Smooth muscle cell (in vitro differentiated cells): ENCODE measurements around the gene KRT3. TPM values are rescaled to one million over a fixed set of nuclear protein-coding genes. Genes with fewer than 3 reads are reported as not detected.

Experiments used
- DNase-seq: peaks from one replicate; lab custom pipeline; 2025; ENCODE audit not compliant: unreplicated experiment; lab: John Stamatoyannopoulos, UW
- H2AFZ ChIP-seq: fragments of 200-600 bp; sonication (generic); 2 replicates; pipeline ENCODE4 v1.6.0; 2016; ENCODE audit warnings: antibody characterized with exemption, low read depth, mild to moderate bottlenecking
- H3F3A ChIP-seq: fragments of 200-600 bp; sonication (generic); 2 replicates; pipeline ENCODE4 v1.6.0; 2017; ENCODE audit warnings: antibody characterized with exemption, low read depth
- H3K27ac ChIP-seq: fragments of 200-600 bp; sonication (generic); 2 replicates; pipeline ENCODE4 v1.5.1; 2016; ENCODE audit warnings: low read depth, mild to moderate bottlenecking
- H3K27me3 ChIP-seq: fragments of 200-600 bp; sonication (generic); 2 replicates; pipeline ENCODE4 v1.6.1; 2016; ENCODE audit warnings: low read depth, mild to moderate bottlenecking
- H3K36me3 ChIP-seq: fragments of 200-600 bp; sonication (generic); 2 replicates; pipeline ENCODE4 v1.5.1; 2016; ENCODE audit warnings: low read depth
- H3K4me1 ChIP-seq: fragments of 200-600 bp; sonication (generic); 2 replicates; pipeline ENCODE4 v1.5.1; 2016; ENCODE audit warnings: low read depth
- H3K4me2 ChIP-seq: fragments of 200-600 bp; sonication (generic); 2 replicates; pipeline ENCODE4 v1.6.0; 2016; ENCODE audit warnings: mild to moderate bottlenecking
- H3K4me3 ChIP-seq: fragments of 200-600 bp; sonication (generic); 2 replicates; pipeline ENCODE4 v1.5.1; 2016; ENCODE audit warnings: mild to moderate bottlenecking
- H3K79me2 ChIP-seq: fragments of 200-600 bp; sonication (generic); 2 replicates; pipeline ENCODE4 v1.6.0; 2016; ENCODE audit warnings: low read depth, mild to moderate bottlenecking
- H3K9ac ChIP-seq: fragments of 200-600 bp; sonication (generic); 2 replicates; pipeline ENCODE4 v1.6.0; 2016; ENCODE audit warnings: low read depth
- H3K9me3 ChIP-seq: fragments of 200-600 bp; sonication (generic); replicated peaks from 2 replicates; pipeline ENCODE4 v1.5.1; 2016; ENCODE audit warnings: low read depth
- H4K20me1 ChIP-seq: fragments of 200-600 bp; sonication (generic); 2 replicates; pipeline ENCODE4 v1.6.0; 2016; ENCODE audit warnings: low read depth
- CTCF ChIP-seq: fragments of 200-600 bp; sonication (generic); IDR thresholded peaks from 2 replicates; pipeline ENCODE4 v1.5.1; 2017; ENCODE audit warnings: borderline replicate concordance, mild to moderate bottlenecking, antibody characterized with exemption; ENCODE audit not compliant: insufficient read depth, poor library complexity, severe bottlenecking
- WGBS: methylation state at CpG from one replicate; pipeline ENCODE4 v1.1.7; 2016; ENCODE audit warnings: low lambda C conversion rate; 5-methylcytosine and 5-hydroxymethylcytosine counted together
- polyA plus RNA-seq: library from polyadenylated mRNA; unstranded; fragments of >200 nt; fragmentation: Nextera tagmentation; extraction: Ambion mirVana; gene quantifications from 2 replicates; pipeline ENCODE4 v1.2.1, GENCODE V29; 2016
- total RNA-seq: library from RNA; depleted of rRNA; stranded (reverse); fragments of >200 nt; gene quantifications from 2 replicates; pipeline ENCODE4 v1.2.3, GENCODE V29; 2014

The KRT3 gene
- total and polyA plus RNA-seq, 2 experiments from 2014 or later = not detected

- Histone ChIP-seq H2AFZ (no peak overlapping the region), H3K79me2 (no peaks in the 10 kb centered on the region), H3K27ac (no peak overlapping the region), H3K9ac (no peak overlapping the region), H3F3A (no peaks in the 10 kb centered on the region), H3K27me3 (peaks cover 26% of the 10 kb centered on the region), H3K9me3 (no peaks in the 10 kb centered on the region), H4K20me1 (no peaks in the 10 kb centered on the region), H3K4me1 (no peaks in the 10 kb centered on the region), H3K4me2 (no peak overlapping the region), H3K36me3 (no peaks in the 10 kb centered on the region), H3K4me3 (no peak overlapping the region)
- WGBS = 92% methylated on average over 8 of the region's 8 CpGs
- no peak for TF ChIP-seq CTCF
- no peak for DNase-seq
Observed at GRCh38 chr12:52808573-52809160, 12.8 kb upstream of the KRT3 start.

- Histone ChIP-seq H3K27me3 (peaks cover 26% of the 10 kb centered on the region), H3K4me1 (no peaks in the 10 kb centered on the region), H3K27ac (no peak overlapping the region), H3K79me2 (no peaks in the 10 kb centered on the region), H2AFZ (no peak overlapping the region), H3K36me3 (no peaks in the 10 kb centered on the region), H3K4me2 (no peak overlapping the region), H4K20me1 (no peaks in the 10 kb centered on the region), H3F3A (no peaks in the 10 kb centered on the region), H3K4me3 (no peak overlapping the region), H3K9ac (no peak overlapping the region), H3K9me3 (no peaks in the 10 kb centered on the region)
- 90% methylated on average over 16 of the region's 16 CpGs for WGBS
- no peak for TF ChIP-seq CTCF
- DNase-seq = no peak
Observed at GRCh38 chr12:52807544-52808470, 11.9 kb upstream of the KRT3 start.

GRCh38 chr12:52806821-52807543 is 11.1 kb upstream of the KRT3 start:
- Histone ChIP-seq H3K9me3 (no peaks in the 10 kb centered on the region), H3K4me3 (no peak overlapping the region), H3K79me2 (no peaks in the 10 kb centered on the region), H3K27me3 (peaks cover 26% of the 10 kb centered on the region), H3F3A (no peaks in the 10 kb centered on the region), H4K20me1 (no peaks in the 10 kb centered on the region), H3K4me2 (no peak overlapping the region), H3K36me3 (no peaks in the 10 kb centered on the region), H3K4me1 (no peaks in the 10 kb centered on the region), H3K27ac (no peak overlapping the region), H3K9ac (no peak overlapping the region), H2AFZ (no peak overlapping the region)
- no peak for DNase-seq
- TF ChIP-seq CTCF = no peak
- WGBS = 90% methylated on average over 11 of the region's 11 CpGs
